GM12892 (cell line): Measurements from ENCODE around the gene CFLAR.
A peak's percentile ranks its signal among the peaks of the same experiment; 100 is the strongest.
"Not testable (repeated sequence)": the region's sequence is repeated elsewhere in the genome, so short reads cannot be mapped to it uniquely, and the experiment has no call there.

Experiments used
- DNase-seq: peaks from one replicate; pipeline ENCODE4 v3.0.0; 2011; ENCODE audit not compliant: insufficient read length
- FAIRE-seq: peaks from 2 replicates; lab custom pipeline; 2011; peaks lifted over from hg19 to GRCh38; lab: Jason Lieb, UNC
- POLR2A ChIP-seq: IDR thresholded peaks from 2 replicates; pipeline ENCODE4 v1.6.1; 2011; ENCODE audit warnings: low read depth, low read length, control low read depth
- POLR2AphosphoS5 ChIP-seq: IDR thresholded peaks from 2 replicates; pipeline ENCODE4 v1.6.1; 2011; ENCODE audit warnings: low read depth, low read length, control low read depth
- TAF1 ChIP-seq: IDR thresholded peaks from 2 replicates; pipeline ENCODE4 v1.6.1; 2011; ENCODE audit warnings: low read depth, mild to moderate bottlenecking, control low read depth, low read length, borderline replicate concordance

CFLAR gene

DNA sequence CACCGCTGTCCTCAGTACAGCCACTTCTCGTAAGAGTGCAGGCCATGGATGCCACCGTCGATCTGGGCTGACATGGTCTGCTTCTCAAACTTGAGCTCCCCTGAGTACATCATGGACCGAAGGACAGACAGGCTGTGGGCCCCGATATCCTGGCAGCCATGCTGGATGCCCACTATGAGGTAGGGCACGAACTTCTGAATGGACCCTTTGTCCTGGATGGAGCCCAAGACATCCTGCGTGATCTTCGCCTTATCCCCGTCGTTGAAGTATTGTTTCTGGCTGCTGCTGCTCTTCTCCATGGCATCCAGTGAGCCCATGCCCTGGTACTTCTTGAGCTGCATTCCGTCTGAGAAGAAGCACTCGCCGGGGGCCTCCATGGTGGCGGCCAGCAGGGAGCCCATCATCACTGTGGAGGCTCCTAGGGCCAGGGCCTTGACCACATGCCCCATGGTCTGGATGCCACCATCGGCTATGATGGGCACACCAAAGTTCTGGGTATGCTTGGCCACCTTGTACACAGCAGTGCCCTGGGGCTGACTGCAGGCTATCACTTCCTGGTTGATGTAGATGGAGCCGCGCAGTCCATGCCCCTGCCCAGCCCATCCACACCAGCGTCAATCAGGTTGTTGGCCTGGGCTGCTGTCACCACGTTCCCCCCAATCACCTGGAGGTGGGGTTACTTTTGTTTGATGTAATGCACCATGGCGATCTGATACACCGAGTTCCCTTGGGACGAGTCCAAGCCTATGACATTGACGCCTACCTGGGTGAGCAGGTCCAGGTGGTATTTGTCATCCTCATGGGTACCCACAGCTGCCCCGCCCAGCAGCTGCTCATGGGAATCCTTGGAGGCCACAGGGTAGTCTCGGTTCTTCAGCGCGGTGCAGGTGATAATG is 21.8 kb downstream of the CFLAR start:
- no peak for FAIRE-seq
- DNase-seq = no peak
- TF ChIP-seq POLR2A (0 out of 2 replicates have a peak, but pooled peaks have one; percentile 7), TAF1 (no peak)

DNA sequence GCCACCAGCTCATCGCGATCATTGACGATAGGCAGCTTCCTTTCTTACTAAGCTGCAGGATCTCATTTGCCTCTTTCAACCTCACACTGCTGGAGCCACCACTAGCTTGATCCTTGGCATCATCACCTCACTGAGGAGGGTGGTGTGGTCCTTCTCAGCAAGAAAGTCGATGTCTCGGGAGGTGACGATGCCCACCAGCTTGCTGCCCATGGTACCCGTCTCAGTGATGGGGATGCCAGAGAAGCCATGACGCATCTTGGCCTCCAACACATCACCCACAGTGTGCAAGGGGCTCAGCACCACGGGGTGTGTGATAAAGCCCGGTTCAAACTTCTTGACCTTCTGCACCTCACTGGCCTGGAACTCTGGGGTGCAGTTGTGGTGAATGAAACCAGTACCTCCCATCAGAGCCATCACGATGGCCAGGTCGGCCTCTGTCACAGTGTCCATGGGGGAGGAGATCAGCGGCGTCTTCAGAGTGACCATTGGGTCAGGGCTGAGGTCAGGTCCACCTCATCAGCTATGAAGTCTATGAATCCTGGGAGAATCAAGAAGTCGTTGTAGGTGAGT is 22.5 kb downstream of the CFLAR start:
- TF ChIP-seq POLR2A (peak; percentile 11; the same call in 1 of the 2 replicates), TAF1 (no peak), POLR2AphosphoS5 (peak; percentile 47)
- DNase-seq = no peak
- FAIRE-seq = no peak

DNA sequence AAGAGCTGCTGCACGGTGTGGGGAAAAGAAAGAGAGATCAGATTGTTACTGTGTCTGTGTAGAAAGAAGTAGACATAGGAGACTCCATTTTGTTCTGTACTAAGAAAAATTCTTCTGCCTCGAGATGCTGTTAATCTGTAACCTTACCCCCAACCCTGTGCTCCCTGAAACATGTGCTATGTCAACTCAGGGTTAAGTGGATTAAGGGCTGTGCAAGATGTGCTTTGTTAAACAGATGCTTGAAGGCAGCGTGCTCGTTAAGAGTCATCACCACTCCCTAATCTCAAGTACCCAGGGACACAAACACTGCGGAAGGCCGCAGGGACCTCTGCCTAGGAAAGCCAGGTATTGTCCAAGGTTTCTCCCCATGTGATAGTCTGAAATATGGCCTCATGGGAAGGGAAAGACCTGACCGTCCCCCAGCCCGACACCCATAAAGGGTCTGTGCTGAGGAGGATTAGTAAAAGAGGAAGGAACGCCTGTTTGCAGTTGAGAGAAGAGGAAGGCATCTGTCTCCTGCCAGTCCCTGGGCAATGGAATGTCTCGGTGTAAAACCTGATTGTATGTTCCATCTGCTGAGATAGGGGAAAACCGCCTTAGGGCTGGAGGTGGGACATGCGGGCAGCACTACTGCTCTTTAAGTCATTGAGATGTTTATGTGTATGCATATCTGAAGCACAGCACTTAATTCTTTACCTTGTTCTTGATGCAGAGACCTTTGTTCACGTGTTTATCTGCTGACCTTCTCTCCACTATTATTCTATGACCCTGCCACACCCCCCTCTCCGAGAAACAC is 23.2 kb downstream of the CFLAR start:
- not testable (repeated sequence) for FAIRE-seq, DNase-seq

DNA sequence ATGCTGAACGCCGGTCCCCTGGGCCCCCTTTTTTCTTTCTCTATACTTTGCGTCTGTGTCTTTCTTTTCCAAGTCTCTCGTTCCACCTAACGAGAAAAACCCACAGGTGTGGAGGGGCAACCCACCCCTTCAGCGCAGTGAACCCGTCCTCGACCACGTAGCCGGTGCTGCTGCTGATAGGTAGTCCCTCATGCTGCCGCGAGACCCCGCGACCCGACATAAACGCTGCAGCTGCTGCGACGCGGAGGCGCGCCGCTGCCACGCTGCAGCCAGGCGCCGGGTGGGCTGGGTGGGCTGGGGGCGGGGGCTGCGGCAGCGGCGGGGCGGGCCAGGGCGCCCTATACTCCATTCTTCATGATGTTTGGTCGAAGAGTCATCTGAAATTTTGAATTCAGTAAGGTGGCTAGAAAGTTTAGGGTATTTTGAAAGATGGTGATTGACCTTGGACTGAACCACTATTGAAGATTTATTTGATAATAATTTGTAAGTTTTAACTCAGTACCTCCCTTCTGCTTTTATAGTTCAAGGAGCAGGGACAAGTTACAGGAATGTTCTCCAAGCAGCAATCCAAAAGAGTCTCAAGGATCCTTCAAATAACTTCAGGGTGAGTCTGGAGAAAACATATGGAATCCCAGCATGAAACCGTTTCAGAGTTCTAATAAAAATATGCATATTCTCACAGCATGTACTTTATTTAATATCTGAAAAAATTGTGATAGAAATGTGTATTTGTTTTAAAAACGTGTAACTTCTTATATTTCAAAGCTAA is 24.1 kb downstream of the CFLAR start:
- no peak for DNase-seq
- no peak for FAIRE-seq
- TF ChIP-seq POLR2AphosphoS5 (no peak), POLR2A (no peak), TAF1 (no peak)

DNA sequence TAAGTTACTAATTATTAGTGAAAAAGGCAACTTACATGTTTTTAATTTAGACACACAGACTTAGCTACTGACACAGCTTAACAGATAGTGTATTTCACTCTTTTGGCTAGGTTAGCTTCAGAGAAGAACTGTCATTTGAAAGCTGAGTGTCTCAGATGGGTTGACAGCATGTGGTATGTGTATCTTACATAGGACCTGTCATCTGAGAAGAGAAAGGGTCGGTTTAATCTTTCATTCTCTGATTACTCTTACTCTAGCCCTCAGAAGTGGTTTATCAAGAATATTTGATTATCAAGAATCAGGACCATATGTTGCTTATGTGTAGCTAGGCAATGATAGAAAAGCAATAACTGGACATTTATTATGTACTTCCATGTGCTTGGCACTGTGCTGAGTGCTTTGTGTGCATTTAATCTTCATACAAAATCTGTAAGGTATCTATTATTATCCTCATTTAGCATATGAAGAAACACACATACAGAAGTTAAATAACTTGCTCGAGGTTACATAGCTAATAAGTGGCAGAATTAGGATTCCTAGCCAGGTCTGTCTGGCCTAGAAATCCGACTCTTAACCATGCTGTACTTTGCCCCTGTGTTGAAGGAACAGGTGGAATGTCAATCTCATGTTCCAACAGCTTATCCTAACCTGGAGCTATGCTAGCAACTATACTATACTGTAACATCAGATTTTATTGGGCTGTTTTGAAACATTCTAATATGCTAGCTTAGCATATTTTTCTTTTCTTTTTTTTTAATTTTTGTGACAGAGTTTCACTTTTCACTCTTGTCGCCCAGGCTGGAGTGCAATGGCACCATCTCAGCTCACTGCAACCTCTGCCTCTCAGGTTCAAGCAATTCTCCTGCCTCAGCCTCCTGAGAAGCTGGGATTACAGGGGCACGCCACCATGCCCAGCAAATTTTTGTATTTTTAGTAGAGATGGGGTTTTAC is 28.4 kb downstream of the CFLAR start:
- peak; percentile 14; the same call in 1 of the 2 replicates for TF ChIP-seq POLR2A
- TF ChIP-seq TAF1 = no peak
- no peak for TF ChIP-seq POLR2AphosphoS5
- no peak for FAIRE-seq
- no peak for DNase-seq

DNA sequence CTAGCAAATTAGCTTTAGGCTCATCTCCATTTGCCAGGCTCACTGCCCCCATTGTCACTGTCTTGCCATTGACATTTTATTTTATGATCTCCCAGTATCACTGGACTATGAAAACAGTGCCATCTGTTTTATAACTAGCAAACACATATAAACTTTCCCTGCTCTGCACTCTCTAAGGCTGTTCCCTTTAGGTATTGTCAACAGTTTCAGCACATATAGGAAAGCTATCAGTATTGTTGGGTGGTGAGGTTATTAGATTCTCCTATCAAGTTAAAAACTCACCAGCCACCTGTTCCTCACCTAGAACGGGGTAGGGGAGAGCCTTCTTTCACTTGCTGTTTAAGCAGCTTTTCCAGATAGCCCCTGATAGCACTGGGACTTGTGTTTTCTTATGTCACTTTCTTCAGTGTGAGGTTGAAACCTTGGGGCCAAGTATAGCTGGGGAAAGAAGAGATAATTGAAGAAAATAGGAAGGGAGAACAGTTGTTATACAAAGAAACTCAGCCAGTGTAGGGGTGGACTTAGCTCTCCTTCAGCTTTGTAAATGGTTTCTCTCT is 32.5 kb downstream of the CFLAR start:
- TF ChIP-seq POLR2AphosphoS5 = no peak
- no peak for TF ChIP-seq TAF1
- no peak for TF ChIP-seq POLR2A
- DNase-seq (no peak), FAIRE-seq (no peak)

DNA sequence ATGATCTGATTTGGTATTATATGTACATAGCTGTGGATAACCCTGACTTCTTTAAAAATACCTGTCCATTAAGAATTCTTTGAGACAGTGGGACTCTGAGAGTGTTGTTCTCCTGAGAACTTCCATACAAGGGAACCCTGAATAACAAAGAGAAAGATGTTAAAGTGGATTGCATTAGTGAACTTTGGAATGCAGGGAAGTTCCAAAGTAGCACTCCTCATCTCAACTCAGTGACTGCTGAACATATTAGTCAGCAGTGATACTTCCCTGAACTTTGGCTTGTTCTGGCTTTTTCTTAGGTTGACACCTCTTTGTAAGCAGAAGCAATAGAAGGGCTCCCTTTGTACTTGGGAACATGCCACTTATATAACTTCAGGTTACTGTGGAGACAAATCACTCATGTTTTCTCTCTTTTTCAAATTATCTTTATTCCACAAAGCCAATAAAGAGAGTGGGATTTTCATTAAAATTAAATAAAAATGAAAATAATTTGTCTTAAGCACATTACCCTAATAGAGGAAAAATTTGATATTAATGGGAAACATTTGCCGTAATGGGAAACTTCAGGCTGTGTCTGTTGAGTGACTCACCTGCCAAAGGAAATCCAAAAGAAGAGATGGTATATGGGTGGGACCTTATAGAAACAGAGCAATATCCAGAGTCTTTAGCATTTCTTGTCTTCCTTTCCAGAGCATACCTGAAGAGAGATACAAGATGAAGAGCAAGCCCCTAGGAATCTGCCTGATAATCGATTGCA is 33.3 kb downstream of the CFLAR start:
- TF ChIP-seq TAF1 (no peak), POLR2AphosphoS5 (no peak), POLR2A (no peak)
- DNase-seq (no peak), FAIRE-seq (no peak)

DNA sequence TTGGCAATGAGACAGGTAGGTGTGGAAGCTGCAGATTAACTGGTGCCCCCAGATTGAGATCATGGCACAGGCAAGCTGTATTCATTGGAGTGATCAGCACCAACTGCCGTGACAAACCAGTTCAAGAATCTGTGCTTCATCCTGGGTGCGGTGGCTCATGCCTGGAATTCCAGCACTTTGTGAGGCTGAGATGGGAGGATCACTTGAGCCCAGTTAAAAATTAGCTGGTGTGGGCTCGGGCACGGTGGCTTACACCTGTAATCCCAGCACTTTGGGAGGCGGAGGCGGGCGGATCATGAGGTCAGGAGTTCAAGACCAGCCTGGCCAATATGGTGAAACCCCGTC is 33.8 kb downstream of the CFLAR start:
- not testable (repeated sequence) for FAIRE-seq, DNase-seq

DNA sequence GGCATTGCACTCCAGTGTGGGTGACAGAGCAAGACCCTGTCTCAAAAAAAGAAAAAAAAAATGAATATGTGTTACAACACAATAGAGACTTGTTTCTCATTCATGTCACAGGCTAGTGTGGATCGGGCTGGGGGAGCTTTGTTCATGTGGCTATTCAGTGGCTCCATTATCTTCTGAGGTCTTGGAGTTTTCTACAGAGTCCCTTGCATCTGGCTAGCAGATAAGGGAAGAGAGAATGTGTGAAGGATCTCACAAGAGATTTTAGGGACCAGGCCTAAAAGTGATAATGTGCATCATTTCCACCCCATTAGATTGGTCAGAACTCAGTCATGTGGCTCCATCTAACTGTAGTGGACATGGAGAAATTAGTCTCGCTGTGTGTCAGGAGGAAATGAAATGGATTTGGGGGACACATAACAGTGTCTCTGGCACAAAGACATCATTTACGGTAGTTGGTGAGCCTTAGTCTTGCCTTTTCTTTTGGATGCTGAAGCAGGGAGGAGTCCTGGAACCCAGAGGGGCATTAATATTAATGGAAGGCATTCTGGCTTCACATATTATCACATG is 34.6 kb downstream of the CFLAR start:
- DNase-seq = no peak
- FAIRE-seq = no peak
- TF ChIP-seq POLR2AphosphoS5 = no peak
- no peak for TF ChIP-seq TAF1
- no peak for TF ChIP-seq POLR2A
